HG03159 (cell line): ENCODE results near the gene SEC31A.
"Not testable (repeated sequence)": the region's sequence is repeated elsewhere in the genome, so short reads cannot be mapped to it uniquely, and the experiment has no call there.

Experiments used
- ATAC-seq: cut with Tn5 transposase; IDR thresholded peaks from one replicate; pipeline ENCODE4 v1.9.1; 2021; ENCODE audit warnings: mild to moderate bottlenecking, moderate library complexity; ENCODE audit not compliant: unreplicated experiment

SEC31A gene

GRCh38 chr4:82898322-82899243, 7.6 kb upstream of the SEC31A start:
- no peak for ATAC-seq

- no peak for ATAC-seq
These were observed 5.8 kb upstream of the SEC31A start for GRCh38 chr4:82896755-82897154.

GRCh38 chr4:82893942-82894341, 3.0 kb upstream of the SEC31A start:
- no peak for ATAC-seq

- ATAC-seq: no peak
These were observed 1.5 kb upstream of the SEC31A start for GRCh38 chr4:82892467-82892802.

GRCh38 chr4:82891707-82892466, 934 bp upstream of the SEC31A start:
- ATAC-seq: no peak

GRCh38 chr4:82890528-82890900, 439 bp downstream of the SEC31A start:
- ATAC-seq: no peak

- no peak for ATAC-seq
These were observed 1.7 kb downstream of the SEC31A start for GRCh38 chr4:82889287-82889686.

- no peak for ATAC-seq
These were observed 4.6 kb downstream of the SEC31A start for GRCh38 chr4:82886147-82886942.

GRCh38 chr4:82885410-82885809, 5.5 kb downstream of the SEC31A start:
- ATAC-seq: no peak

- no peak for ATAC-seq
These were observed 22.4 kb downstream of the SEC31A start for GRCh38 chr4:82868572-82868971.

- no peak for ATAC-seq
These were observed 24.1 kb downstream of the SEC31A start for GRCh38 chr4:82866706-82867385.

- ATAC-seq: not testable (repeated sequence)
These were observed 24.9 kb downstream of the SEC31A start for GRCh38 chr4:82866033-82866432.

GRCh38 chr4:82865592-82865991, 25.4 kb downstream of the SEC31A start:
- no peak for ATAC-seq

- ATAC-seq: no peak
These were observed 26.5 kb downstream of the SEC31A start for GRCh38 chr4:82864336-82864979.

- ATAC-seq: no peak
These were observed 29.4 kb downstream of the SEC31A start for GRCh38 chr4:82861529-82861928.

GRCh38 chr4:82860487-82860886, 30.5 kb downstream of the SEC31A start:
- not testable (repeated sequence) for ATAC-seq

GRCh38 chr4:82852751-82853285, 38.1 kb downstream of the SEC31A start:
- no peak for ATAC-seq

- no peak for ATAC-seq
These were observed 38.8 kb downstream of the SEC31A start for GRCh38 chr4:82851885-82852750.

- no peak for ATAC-seq
These were observed 39.6 kb downstream of the SEC31A start for GRCh38 chr4:82851318-82851717.
